ENCODE measurements around the gene FZD10.

The FZD10 gene

GRCh38 chr12:130132831-130133511 lies 29.3 kb upstream of the FZD10 start:
- no peak for DNase-seq (ENCODE audit: low spot score)

- DNase-seq (ENCODE audit: low spot score), result no peak
These were observed 28.3 kb upstream of the FZD10 start for GRCh38 chr12:130133851-130134562.

DNA sequence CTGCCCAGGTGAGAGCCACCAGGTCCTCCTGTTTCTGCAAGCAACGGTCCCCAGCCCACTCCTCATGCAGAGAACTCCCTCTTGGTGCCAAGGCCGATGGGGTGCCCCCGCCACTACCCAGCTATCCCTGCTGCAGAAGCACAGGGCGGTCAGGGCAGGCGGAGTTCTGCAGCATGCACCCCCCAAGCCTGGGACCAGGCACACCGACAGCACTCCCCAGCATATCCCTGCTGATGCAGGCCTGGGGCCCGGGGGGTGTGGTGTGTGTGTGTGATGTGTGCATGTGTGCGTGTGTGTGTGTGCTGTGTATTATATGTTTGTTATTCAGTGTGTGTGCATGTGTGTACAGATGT lies 27.7 kb upstream of the FZD10 start:
- no peak for DNase-seq (ENCODE audit: low spot score)

DNA sequence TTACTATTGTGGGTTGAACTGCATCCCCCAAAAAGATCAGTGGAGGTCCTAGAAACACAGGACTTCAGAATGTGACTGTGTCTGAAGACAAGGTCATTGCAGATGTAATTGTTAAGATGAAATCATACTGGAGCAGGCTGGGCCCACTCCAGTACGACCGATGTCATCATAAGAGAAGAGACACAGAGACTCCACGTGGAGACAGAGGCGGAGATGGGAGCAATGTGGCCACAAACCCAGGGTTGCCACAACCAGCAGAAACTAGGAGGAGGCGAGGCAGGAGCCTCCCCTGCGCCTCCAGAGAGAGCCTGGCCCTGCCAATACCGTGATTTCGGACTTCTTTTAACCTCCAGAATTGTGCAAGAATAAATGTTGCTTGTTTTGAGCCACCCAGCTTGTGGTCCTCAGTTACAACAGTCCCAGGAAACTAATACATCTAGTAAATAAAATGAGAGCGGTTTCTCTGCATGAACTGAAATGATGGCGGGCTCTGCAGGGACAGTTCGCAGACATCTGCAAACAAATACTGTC lies 25.7 kb upstream of the FZD10 start:
- DNase-seq (ENCODE audit: low spot score), result no peak

- no peak for DNase-seq (ENCODE audit: low spot score)
These were observed 24.9 kb upstream of the FZD10 start for GRCh38 chr12:130137040-130138018.

DNA sequence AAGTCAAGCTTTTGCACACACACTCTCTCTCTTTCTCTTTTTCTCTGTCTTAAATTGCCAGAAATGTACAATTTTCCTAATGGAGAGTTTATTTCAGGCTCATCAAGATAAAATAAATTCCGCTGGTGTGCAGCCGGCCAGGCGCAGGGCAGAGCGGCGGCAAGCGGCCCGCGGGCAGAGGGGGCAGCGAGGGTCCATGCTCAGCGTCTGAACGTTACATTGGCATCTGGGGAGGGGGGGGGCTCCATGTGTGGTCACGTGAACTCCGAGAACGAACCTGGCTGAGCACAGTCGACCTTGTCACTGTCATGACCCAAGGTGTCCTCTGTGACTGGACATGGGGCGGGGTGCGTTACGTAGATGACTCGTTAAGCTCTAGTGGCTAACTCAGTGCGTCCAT lies 23.8 kb upstream of the FZD10 start:
- no peak for DNase-seq (ENCODE audit: low spot score)

DNA sequence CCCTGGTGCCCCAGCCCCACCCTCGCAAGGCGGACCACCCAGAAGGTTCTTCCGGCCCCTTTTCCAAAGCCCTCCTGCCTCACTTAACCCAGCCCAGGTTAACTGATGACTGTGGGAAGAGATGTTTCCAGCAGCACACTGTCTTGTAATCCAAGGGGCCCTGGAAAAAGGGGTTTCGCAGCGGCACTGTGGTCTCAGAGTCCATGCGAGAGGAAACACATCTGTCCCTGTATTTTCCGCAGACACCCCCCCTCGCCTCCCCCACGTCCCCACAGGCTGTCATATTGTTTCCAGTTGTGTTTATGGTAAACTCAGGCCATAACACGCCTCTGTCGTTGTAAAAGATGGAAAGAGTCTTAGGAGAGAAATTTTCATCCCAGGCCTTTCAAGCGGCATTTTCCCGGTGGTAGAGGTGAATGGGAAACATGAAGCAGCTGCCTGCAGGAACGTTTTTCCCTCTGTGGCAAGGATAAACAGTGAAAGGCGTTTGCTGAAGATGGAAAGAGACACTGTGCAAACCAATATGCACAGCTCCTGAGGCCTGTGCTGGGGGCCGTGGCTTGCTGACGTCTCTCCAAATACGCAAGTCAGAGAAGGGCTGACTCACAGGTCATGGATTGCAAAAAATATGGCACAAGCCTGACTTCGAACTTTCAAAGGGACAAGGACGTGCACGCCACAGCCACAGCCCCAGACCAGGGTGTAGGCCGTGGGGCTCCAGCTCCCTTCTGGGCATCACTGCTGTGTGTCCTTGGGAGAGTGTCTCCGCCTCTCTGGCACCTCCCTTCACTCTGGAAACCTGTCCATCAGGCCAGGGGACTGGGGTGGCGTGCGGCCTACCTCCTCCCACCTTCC lies 22.5 kb upstream of the FZD10 start:
- DNase-seq (ENCODE audit: low spot score), result no peak

GRCh38 chr12:130141105-130141504 lies 21.2 kb upstream of the FZD10 start:
- DNase-seq (ENCODE audit: low spot score), result no peak

- no peak for DNase-seq (ENCODE audit: low spot score)
These were observed 20.2 kb upstream of the FZD10 start for GRCh38 chr12:130141901-130142683.

GRCh38 chr12:130142736-130143135 lies 19.5 kb upstream of the FZD10 start:
- no peak for DNase-seq (ENCODE audit: low spot score)

- no peak for DNase-seq (ENCODE audit: low spot score)
These were observed 19.1 kb upstream of the FZD10 start for GRCh38 chr12:130143136-130143535.

GRCh38 chr12:130144256-130144655 lies 18.0 kb upstream of the FZD10 start:
- DNase-seq (ENCODE audit: low spot score), result no peak

DNA sequence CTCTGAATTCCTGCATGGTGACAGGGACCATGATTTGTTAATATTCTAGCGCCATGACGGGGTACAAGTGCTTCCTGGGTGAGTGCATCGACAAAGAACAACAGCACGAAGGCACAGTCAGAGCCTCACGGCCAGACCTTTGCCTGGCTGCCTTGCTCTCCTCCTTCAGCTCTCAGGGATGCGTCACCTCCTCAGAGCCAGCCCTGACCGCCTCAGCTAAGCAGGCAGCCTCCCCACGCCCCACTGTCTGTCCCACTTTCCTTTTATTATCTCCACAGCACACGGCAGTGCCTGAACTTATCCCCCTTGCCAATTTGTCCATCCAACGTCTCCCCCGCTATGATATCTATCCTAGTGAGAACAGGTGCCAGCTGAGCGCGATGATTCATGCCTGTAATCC lies 16.5 kb upstream of the FZD10 start:
- no peak for DNase-seq (ENCODE audit: low spot score)

DNA sequence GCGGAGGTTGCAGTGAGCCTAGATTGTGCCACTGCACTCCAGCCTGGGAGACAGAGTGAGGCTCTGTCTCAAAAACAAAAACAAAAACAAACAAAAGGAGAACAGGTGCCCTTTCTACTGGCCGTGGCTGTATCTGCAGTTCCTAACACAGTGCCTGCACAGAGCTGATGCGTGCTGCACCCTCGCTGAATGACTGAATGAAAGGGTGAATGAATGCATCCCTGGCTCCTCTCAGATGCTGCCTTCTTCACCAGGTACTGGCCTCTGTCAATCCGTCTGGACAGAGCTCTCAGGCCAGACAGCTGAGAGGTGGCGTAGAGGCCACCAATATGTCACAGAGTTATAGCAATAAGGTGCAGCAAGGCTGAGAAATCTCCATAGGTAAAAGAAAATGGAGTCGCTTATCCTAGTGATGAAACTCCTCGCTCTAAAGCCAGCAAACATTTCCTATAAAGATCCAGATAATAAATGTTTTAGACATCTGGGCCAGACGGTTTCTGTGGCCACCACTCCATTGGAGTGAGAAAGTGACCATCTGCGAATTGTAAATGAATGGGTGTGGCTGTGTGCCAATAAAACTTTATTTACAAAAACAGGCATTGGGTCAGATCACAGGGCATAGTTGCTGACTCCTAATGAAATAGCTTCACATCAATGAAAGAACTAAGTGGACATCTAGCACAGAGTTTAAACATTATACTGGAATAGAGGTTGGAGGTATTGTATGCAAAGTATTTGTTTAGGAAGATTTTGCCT lies 15.9 kb upstream of the FZD10 start:
- no peak for DNase-seq (ENCODE audit: low spot score)

DNA sequence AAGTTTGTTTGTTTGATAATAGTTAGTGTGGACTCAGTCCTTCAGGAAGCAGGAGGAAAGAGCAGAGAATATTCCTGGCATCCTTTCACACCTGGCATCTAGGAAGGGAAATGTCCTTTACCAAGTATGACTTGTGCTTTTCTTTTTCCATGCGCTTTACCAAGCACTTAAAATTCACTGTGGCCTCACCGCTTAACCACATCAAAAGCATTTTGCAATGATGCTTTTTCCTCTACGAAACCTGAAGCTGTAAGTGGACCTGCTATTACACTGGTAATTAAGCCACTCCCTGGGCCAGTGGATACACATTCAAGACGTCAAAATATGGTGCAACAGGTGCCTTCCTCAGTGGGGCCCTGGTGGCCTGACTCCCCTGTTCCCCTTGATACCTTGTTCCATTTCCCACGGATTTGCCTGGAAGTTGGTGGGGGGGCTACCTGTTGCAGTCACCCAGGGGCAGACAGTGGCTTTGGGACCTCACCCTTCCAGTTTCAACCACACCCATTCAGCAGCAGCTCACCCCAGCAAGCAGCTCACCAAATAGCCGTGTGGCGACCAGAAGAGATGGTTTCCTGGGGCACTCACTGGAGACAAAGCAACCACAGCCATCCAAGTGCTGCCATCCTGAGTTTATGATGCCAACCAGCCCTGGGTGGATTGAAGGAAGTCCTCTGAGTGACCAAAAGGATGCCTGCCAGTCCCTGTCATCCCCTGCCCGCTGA lies 14.2 kb upstream of the FZD10 start:
- no peak for DNase-seq (ENCODE audit: low spot score)

- DNase-seq (ENCODE audit: low spot score), result no peak
These were observed 10.4 kb upstream of the FZD10 start for GRCh38 chr12:130151846-130152245.

DNA sequence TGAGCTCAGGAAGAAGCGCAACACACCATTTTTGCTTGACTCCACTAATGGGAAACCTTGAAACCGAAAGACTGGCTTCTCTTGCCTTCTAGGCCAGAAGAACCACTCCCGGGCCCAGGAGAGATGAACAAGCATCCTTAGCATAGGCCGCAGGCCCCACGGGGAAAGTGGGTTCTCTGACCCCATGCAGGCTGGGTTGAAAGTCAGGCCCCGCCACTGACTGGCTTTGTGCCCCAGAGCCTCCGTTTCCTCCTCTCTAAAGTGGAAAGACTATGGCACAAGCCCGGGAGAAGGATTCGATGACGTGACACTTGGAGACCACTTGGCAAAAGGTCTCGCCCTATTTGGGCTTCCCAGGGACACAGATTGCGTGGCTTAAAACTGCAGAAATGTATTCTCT lies 9.9 kb upstream of the FZD10 start:
- no peak for DNase-seq (ENCODE audit: low spot score)

DNA sequence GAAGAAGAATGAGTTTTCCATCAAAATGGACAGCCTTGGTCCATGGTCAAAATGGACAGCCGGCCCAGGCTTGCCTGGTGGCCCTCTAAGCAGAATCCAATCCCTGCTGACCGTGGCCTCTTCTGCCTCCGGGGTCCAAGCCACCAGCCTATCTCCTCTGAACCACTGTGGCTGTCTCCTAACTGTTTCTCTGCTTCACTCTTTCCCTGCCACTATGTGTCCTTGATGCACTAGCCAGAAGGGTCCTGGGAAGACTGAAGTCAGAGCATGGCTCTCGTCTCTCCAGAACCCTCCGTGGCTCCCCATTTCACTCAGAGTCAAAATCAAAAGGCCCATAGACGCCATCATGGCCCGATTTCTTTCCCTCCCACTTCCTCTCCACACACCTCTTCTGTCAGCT lies 8.5 kb upstream of the FZD10 start:
- no peak for DNase-seq (ENCODE audit: low spot score)

All from cerebellar cortex (tissue), 1 donor.